SU-DHL-6 (cell line): Measurements from ENCODE around the gene SMIM23.

Source experiments
- CTCF ChIP-seq: fragments of 200-600 bp; sonication (generic); IDR thresholded peaks from one replicate; pipeline ENCODE4 v1.5.1; 2017; ENCODE audit warnings: antibody characterized with exemption, mild to moderate bottlenecking, low read length, moderate library complexity; ENCODE audit not compliant: insufficient read depth, poor library complexity, severe bottlenecking
- EZH2phosphoT487 ChIP-seq: fragments of 200-600 bp; sonication (generic), shearing (Covaris generic); conservative IDR thresholded peaks from 2 replicates; pipeline ENCODE4 v1.6.1; 2018; ENCODE audit warnings: mild to moderate bottlenecking, antibody characterized with exemption, low read length, moderate library complexity, mixed read lengths

- TF ChIP-seq CTCF (no peak), EZH2phosphoT487 (no peak)
Observed at GRCh38 chr5:171821286-171821685, 35.7 kb downstream of the SMIM23 start.
